Hematopoietic multipotent progenitor cell treated with erythropoietin and hydrocortisone succinate and interleukin-3 and kit ligand, for 17 days (in vitro differentiated cells): Measurements from ENCODE around the gene SLC7A4.
"Not testable (repeated sequence)": the region's sequence is repeated elsewhere in the genome, so short reads cannot be mapped to it uniquely, and the experiment has no call there.

Experiments
- DNase-seq: peaks from one replicate; pipeline ENCODE4 v3.0.0-alpha.2; 2015; ENCODE audit warnings: low spot score

The SLC7A4 gene

GRCh38 chr22:21020802-21021429 is 11.4 kb downstream of the SLC7A4 start:
- DNase-seq = no peak

GRCh38 chr22:21018314-21018713 is 14.0 kb downstream of the SLC7A4 start:
- DNase-seq = no peak

GRCh38 chr22:21016644-21017420 is 15.5 kb downstream of the SLC7A4 start:
- no peak for DNase-seq

GRCh38 chr22:21015466-21016006 is 16.8 kb downstream of the SLC7A4 start:
- no peak for DNase-seq

GRCh38 chr22:21014726-21015465 is 17.5 kb downstream of the SLC7A4 start, which contains the start of gene P2RX6:
Gene P2RX6, plus strand, starts transcription at chr22:21015165. Its CDS starts 10 bp downstream, at chr22:21015175.
- DNase-seq = peak; percentile 39

GRCh38 chr22:21014202-21014725 is 18.1 kb downstream of the SLC7A4 start:
- peak; percentile 43 for DNase-seq

- DNase-seq = no peak
These were observed 18.6 kb downstream of the SLC7A4 start for GRCh38 chr22:21013657-21014201.

- no peak for DNase-seq
These were observed 19.6 kb downstream of the SLC7A4 start for GRCh38 chr22:21012446-21013407.

GRCh38 chr22:21010426-21011113 is 21.8 kb downstream of the SLC7A4 start:
- DNase-seq = no peak

- DNase-seq = no peak
These were observed 22.5 kb downstream of the SLC7A4 start for GRCh38 chr22:21009638-21010425.

- not testable (repeated sequence) for DNase-seq
These were observed 23.2 kb downstream of the SLC7A4 start for GRCh38 chr22:21009208-21009607.

- DNase-seq = no peak
These were observed 28.6 kb downstream of the SLC7A4 start for GRCh38 chr22:21003782-21004181.

GRCh38 chr22:21001601-21002325 is 30.6 kb downstream of the SLC7A4 start, which contains the start of gene THAP7:
Gene THAP7, minus strand, starts transcription at chr22:21002118. Its CDS starts 207 bp downstream, at chr22:21001911.
- peak; percentile 85 for DNase-seq

- DNase-seq = no peak
These were observed 31.3 kb downstream of the SLC7A4 start for GRCh38 chr22:21000987-21001600.

- no peak for DNase-seq
These were observed 32.0 kb downstream of the SLC7A4 start for GRCh38 chr22:21000207-21000986.

GRCh38 chr22:20999350-21000206 is 32.8 kb downstream of the SLC7A4 start:
- no peak for DNase-seq
